H1 (cell line): ENCODE results near the gene SH3TC2. TPM values are rescaled to one million over a fixed set of nuclear protein-coding genes. Genes with fewer than 3 reads are reported as not detected.

ENCODE experiments used
- CTCF ChIA-PET: fragments of 300-600 bp; sonication (Branson Sonifier 250); formaldehyde crosslinking; loops from one replicate; lab custom pipeline; 2021; ENCODE audit not compliant: partially characterized antibody; lab: Charles Lee
- POLR2A ChIA-PET: fragments of 300-600 bp; sonication (Branson Sonifier 250); formaldehyde crosslinking; loops from one replicate; lab custom pipeline; 2021; ENCODE audit warnings: inconsistent platforms; ENCODE audit not compliant: partially characterized antibody; lab: Charles Lee
- DNase-seq, 2 experiments: peaks; one replicate each; pipeline versions ENCODE4 v3.0.0 to v3.0.0-alpha.2; 2010 to 2022; ENCODE audit warnings: low spot score in 2 of 2, low read depth in 1 of 2, mixed read lengths in 1 of 2
- FAIRE-seq: peaks from 2 replicates; lab custom pipeline; 2011; peaks lifted over from hg19 to GRCh38; lab: Jason Lieb, UNC
- H2AFZ ChIP-seq: 2 replicates; pipeline ENCODE4 v1.8.1; 2012; ENCODE audit warnings: low read length, inconsistent platforms
- H2AK5ac ChIP-seq: 2 replicates; pipeline ENCODE4 v1.6.1; 2013; ENCODE audit warnings: low read depth, low read length
- H2BK120ac ChIP-seq: replicated peaks from 2 replicates; pipeline ENCODE3; 2013; ENCODE audit warnings: low read depth, low read length, inconsistent platforms
- H2BK12ac ChIP-seq: 2 replicates; pipeline ENCODE4 v1.6.1; 2013; ENCODE audit warnings: low read depth, low read length
- H2BK15ac ChIP-seq: 2 replicates; pipeline ENCODE4 v1.6.1; 2013; ENCODE audit warnings: low read length
- H2BK20ac ChIP-seq: 2 replicates; pipeline ENCODE4 v1.6.1; 2013; ENCODE audit warnings: low read length
- H2BK5ac ChIP-seq: 2 replicates; pipeline ENCODE4 v1.6.1; 2013; ENCODE audit warnings: low read depth, low read length
- H3K14ac ChIP-seq: 2 replicates; pipeline ENCODE4 v1.6.1; 2013; ENCODE audit warnings: inconsistent platforms; ENCODE audit not compliant: insufficient read length
- H3K18ac ChIP-seq: 2 replicates; pipeline ENCODE4 v1.6.1; 2013; ENCODE audit warnings: low read length; ENCODE audit errors: extremely low read depth
- H3K23ac ChIP-seq: 2 replicates; pipeline ENCODE4 v1.6.1; 2013; ENCODE audit warnings: inconsistent platforms; ENCODE audit not compliant: insufficient read length
- H3K23me2 ChIP-seq: 2 replicates; pipeline ENCODE4 v1.6.1; 2013; ENCODE audit warnings: low read depth, low read length
- H3K27ac ChIP-seq: 2 replicates; pipeline ENCODE4 v1.6.1; 2011; ENCODE audit warnings: low read depth, low read length, inconsistent platforms
- H3K27me3 ChIP-seq, 4 experiments: replicated peaks in 1 of 4; 1 replicate in 1 of 4; 2 replicates in 3 of 4; pipeline versions ENCODE4 v1.6.1 to v1.8.1; 2011 to 2013; ENCODE audit warnings: low read length in 3 of 4, mild to moderate bottlenecking in 3 of 4, inconsistent platforms in 2 of 4, mixed read lengths in 2 of 4, moderate library complexity in 1 of 4; ENCODE audit not compliant: control insufficient read depth in 3 of 4, insufficient read depth in 3 of 4; ENCODE audit errors: extremely low read depth in 1 of 4
- H3K36me3 ChIP-seq, 4 experiments: 2 replicates each; pipeline versions ENCODE4 v1.6.1 to v1.8.1; 2011 to 2013; ENCODE audit warnings: mild to moderate bottlenecking in 4 of 4, low read length in 3 of 4, moderate library complexity in 2 of 4, control low read depth in 1 of 4, inconsistent platforms in 1 of 4; ENCODE audit not compliant: insufficient read depth in 4 of 4, control insufficient read depth in 2 of 4
- H3K4ac ChIP-seq: replicated peaks from 2 replicates; pipeline ENCODE3; 2013; ENCODE audit warnings: low read length, low read depth, mixed read lengths, inconsistent platforms; ENCODE audit not compliant: insufficient read length
- H3K4me1 ChIP-seq, 4 experiments: replicated peaks in 1 of 4; 1 replicate in 1 of 4; 2 replicates in 3 of 4; pipeline versions ENCODE4 v1.6.1 to v1.8.1; 2011 to 2013; ENCODE audit warnings: low read length in 3 of 4, inconsistent platforms in 2 of 4, mixed read lengths in 1 of 4; ENCODE audit not compliant: insufficient read depth in 4 of 4, control insufficient read depth in 3 of 4
- H3K4me2 ChIP-seq, 2 experiments: 2 replicates each; pipeline versions ENCODE4 v1.6.1 to v1.8.1; 2011 to 2013; ENCODE audit warnings: low read depth in 2 of 2, low read length in 2 of 2, control low read depth in 1 of 2, inconsistent platforms in 1 of 2, mild to moderate bottlenecking in 1 of 2; ENCODE audit not compliant: insufficient read depth in 1 of 2
- H3K4me3 ChIP-seq, 4 experiments: fragments of 200-600, 300-600 bp in 1 of 4; sonication (generic), shearing (Covaris generic), sonication (Bioruptor Twin) in 1 of 4; 2 replicates each; pipeline versions ENCODE4 v1.5.1 to v1.8.1; 2011 to 2016; ENCODE audit warnings: low read length in 4 of 4, low read depth in 3 of 4, control low read depth in 2 of 4, inconsistent platforms in 2 of 4, mild to moderate bottlenecking in 2 of 4, mixed read lengths in 1 of 4, moderate library complexity in 1 of 4; ENCODE audit not compliant: insufficient read depth in 2 of 4; ENCODE audit errors: extremely low read depth in 1 of 4
- H3K56ac ChIP-seq: replicated peaks from 2 replicates; pipeline ENCODE3; 2013; ENCODE audit warnings: low read depth, mild to moderate bottlenecking, mixed read lengths, low read length, inconsistent platforms; ENCODE audit not compliant: insufficient read length
- H3K79me1 ChIP-seq: 2 replicates; pipeline ENCODE4 v1.6.1; 2013; ENCODE audit warnings: low read depth, low read length, control low read depth
- H3K79me2 ChIP-seq, 2 experiments: 2 replicates each; pipeline versions ENCODE4 v1.6.1 to v1.8.1; 2012 to 2013; ENCODE audit warnings: low read length in 2 of 2, mild to moderate bottlenecking in 2 of 2, inconsistent platforms in 1 of 2; ENCODE audit not compliant: insufficient read depth in 2 of 2, control insufficient read depth in 1 of 2
- H3K9ac ChIP-seq, 4 experiments: replicated peaks in 1 of 4; 1 replicate in 1 of 4; 2 replicates in 3 of 4; pipeline versions ENCODE4 v1.6.1 to v1.8.1; 2011 to 2013; ENCODE audit warnings: low read depth in 3 of 4, low read length in 3 of 4, control low read depth in 2 of 4, mild to moderate bottlenecking in 2 of 4, moderate library complexity in 2 of 4, inconsistent platforms in 1 of 4; ENCODE audit errors: extremely low read depth in 1 of 4
- H3K9me3 ChIP-seq, 2 experiments: 2 replicates each; pipeline versions ENCODE4 v1.6.1 to v1.8.1; 2012 to 2013; ENCODE audit warnings: mild to moderate bottlenecking in 2 of 2, moderate library complexity in 2 of 2, control low read depth in 1 of 2, inconsistent platforms in 1 of 2, low read depth in 1 of 2, low read length in 1 of 2, mixed read lengths in 1 of 2; ENCODE audit not compliant: insufficient read depth in 2 of 2
- H4K20me1 ChIP-seq, 2 experiments: replicated peaks in 1 of 2; 2 replicates each; pipeline versions ENCODE3 to v1.8.1; 2011 to 2013; ENCODE audit warnings: inconsistent platforms in 2 of 2, low read length in 2 of 2, mild to moderate bottlenecking in 1 of 2; ENCODE audit not compliant: insufficient read depth in 2 of 2, control insufficient read depth in 1 of 2
- H4K5ac ChIP-seq: 2 replicates; pipeline ENCODE4 v1.6.1; 2013; ENCODE audit warnings: low read length, low read depth, mixed read lengths, inconsistent platforms; ENCODE audit not compliant: insufficient read length
- H4K8ac ChIP-seq: 2 replicates; pipeline ENCODE4 v1.8.0; 2013; ENCODE audit warnings: mild to moderate bottlenecking, moderate library complexity, low read length, inconsistent platforms; ENCODE audit not compliant: insufficient read depth; ENCODE audit errors: extremely low read depth
- H4K91ac ChIP-seq: replicated peaks from 2 replicates; pipeline ENCODE3; 2013; ENCODE audit warnings: low read length, mixed read lengths, inconsistent platforms; ENCODE audit not compliant: insufficient read length
- BACH1 ChIP-seq: IDR thresholded peaks from 2 replicates; pipeline ENCODE4 v1.6.1; 2012; ENCODE audit warnings: low read length, improper control_type of control experiment
- CBX8 ChIP-seq: fragments of 300-800, 300-1000 bp; sonication (generic); IDR thresholded peaks from 2 replicates; pipeline ENCODE4 v1.7.1; 2016; ENCODE audit warnings: low read depth, low read length, borderline replicate concordance
- CREB1 ChIP-seq: IDR thresholded peaks from 2 replicates; pipeline ENCODE4 v1.6.1; 2012; ENCODE audit warnings: inconsistent platforms
- EGR1 ChIP-seq: IDR thresholded peaks from 2 replicates; pipeline ENCODE4 v1.6.1; 2011; ENCODE audit warnings: low read depth, low read length, borderline replicate concordance
- FOSL1 ChIP-seq: IDR thresholded peaks from 2 replicates; pipeline ENCODE4 v1.6.1; 2011; ENCODE audit warnings: mild to moderate bottlenecking, low read depth, low read length, moderate library complexity; ENCODE audit not compliant: insufficient read depth
- HDAC6 ChIP-seq: IDR thresholded peaks from one replicate; pipeline ENCODE4 v1.7.1; 2012; ENCODE audit warnings: low read depth, mild to moderate bottlenecking, inconsistent platforms, low read length, moderate library complexity
- KDM5A ChIP-seq: fragments of 200-600 bp; IDR thresholded peaks from 2 replicates; pipeline ENCODE4 v1.7.1; 2012; ENCODE audit warnings: mild to moderate bottlenecking, low read length, inconsistent platforms, mixed read lengths
- POU5F1 ChIP-seq: IDR thresholded peaks from 2 replicates; pipeline ENCODE4 v1.6.1; 2011; ENCODE audit warnings: low read depth, mild to moderate bottlenecking, low read length, moderate library complexity
- SUZ12 ChIP-seq: fragments of 200-600 bp; sonication (generic); IDR thresholded peaks from 2 replicates; pipeline ENCODE4 v1.6.1; 2012; ENCODE audit warnings: mild to moderate bottlenecking, inconsistent platforms, low read length, moderate library complexity, mixed read lengths
- ZNF274 ChIP-seq: IDR thresholded peaks from 2 replicates; pipeline ENCODE4 v1.7.0; 2012; ENCODE audit warnings: low read length, borderline replicate concordance; ENCODE audit errors: extremely low read depth
- WGBS, 2 experiments: shearing (Covaris generic) in 1 of 2; methylation state at CpG; one replicate each; pipeline versions ENCODE4 v1.1.6 to v1.1.7; 2013 to 2015; ENCODE audit warnings: low lambda C conversion rate in 2 of 2, mixed read lengths in 2 of 2, inconsistent platforms in 1 of 2, low coverage in 1 of 2, missing lambda C conversion rate in 1 of 2; ENCODE audit not compliant: insufficient replicate concordance in 2 of 2, insufficient coverage in 1 of 2, insufficient read length in 1 of 2; ENCODE audit errors: extremely low coverage in 1 of 2, missing lambda C conversion rate in 1 of 2; 5-methylcytosine and 5-hydroxymethylcytosine counted together
- polyA plus RNA-seq, 7 experiments: library from polyadenylated mRNA; depleted of rRNA in 3 of 7; stranded (reverse) in 5 of 7; unstranded in 2 of 7; fragments of >200 nt in 5 of 7; fragments of 200-250 nt in 2 of 7; gene quantifications; 1 replicate in 5 of 7; 2 replicates in 1 of 7; 4 replicates in 1 of 7; pipeline versions ENCODE4 v1.2.1 to v1.2.3, GENCODE V29; 2011 to 2013; ENCODE audit warnings: missing spikeins in 2 of 7, mixed read lengths in 2 of 7
- total RNA-seq: library from RNA; stranded (reverse); fragmentation: NEBNext Ultra II Directional; extraction: Animal tissue kit (Norgen Biotek cat#: 25700); gene quantifications from 2 replicates; pipeline ENCODE4 v1.2.1, GENCODE V29; 2021

SH3TC2 gene
- total and polyA plus RNA-seq, 2 of the 8 experiments (the other 6 are each of a cell fraction or from before 2014, with no cell fraction given): 0.11 to 0.80 TPM

GRCh38 chr5:149054416-149054815 lies 8.4 kb downstream of the SH3TC2 start:
- no peak overlapping the region for H3K4me3 ChIP-seq
- no peak overlapping the region for H2AK5ac ChIP-seq
- TF ChIP-seq CREB1 (no peak), KDM5A (no peak), CBX8 (no peak), FOSL1 (no peak), BACH1 (no peak), SUZ12 (no peak), ZNF274 (no peak), HDAC6 (no peak), EGR1 (no peak), POU5F1 (no peak)
- TF ChIP-seq, all 59 proteins: peak for 0
- WGBS, 2 experiments: 91% methylated on average over 2 of the region's 2 CpGs; no CpG with 5 or more reads in 1 of the 2 experiments
- Histone ChIP-seq H4K91ac (no peak overlapping the region), H3K4me1 (no peaks in the 10 kb centered on the region), H3K9me3 (peaks cover 9 to 12% of the 10 kb centered on the region in 2 experiments; a peak in 3 of 4 replicates), H3K27ac (no peak overlapping the region), H2BK20ac (no peak overlapping the region), H3K36me3 (no peaks in the 10 kb centered on the region), H4K20me1 (no peaks in the 10 kb centered on the region), H2BK5ac (no peak overlapping the region), H2AFZ (no peak overlapping the region), H3K14ac (no peak overlapping the region), H4K8ac (no peak overlapping the region), H3K79me1 (no peaks in the 10 kb centered on the region), H3K9ac (no peak overlapping the region), H3K56ac (no peak overlapping the region), H2BK120ac (no peak overlapping the region), H2BK15ac (no peak overlapping the region), H3K4me2 (no peak overlapping the region), H3K23me2 (no peaks in the 10 kb centered on the region), H3K27me3 (no peaks in the 10 kb centered on the region), H4K5ac (no peak overlapping the region), H3K4ac (no peak overlapping the region), H3K18ac (no peak overlapping the region), H3K79me2 (no peaks in the 10 kb centered on the region), H2BK12ac (no peak overlapping the region), H3K23ac (no peak overlapping the region)
- FAIRE-seq (no peak), DNase-seq (no peak)
- ChIA-PET CTCF (interaction anchor here (1.1 kb wide), 2 partner anchors 16 to 198 kb away, joined by 4 to 6 read pairs; no protein-coding TSS in a partner anchor), POLR2A (no interaction called here)
